ENCODE results near the gene SIGLEC1. TPM values are rescaled to one million over a fixed set of nuclear protein-coding genes. Genes with fewer than 3 reads are reported as not detected.
A peak's percentile ranks its signal among the peaks of the same experiment; 100 is the strongest.

The SIGLEC1 gene
- polyA plus RNA-seq, 10 donors: 3.1 to 8.0 (median 4.6) TPM

DNA sequence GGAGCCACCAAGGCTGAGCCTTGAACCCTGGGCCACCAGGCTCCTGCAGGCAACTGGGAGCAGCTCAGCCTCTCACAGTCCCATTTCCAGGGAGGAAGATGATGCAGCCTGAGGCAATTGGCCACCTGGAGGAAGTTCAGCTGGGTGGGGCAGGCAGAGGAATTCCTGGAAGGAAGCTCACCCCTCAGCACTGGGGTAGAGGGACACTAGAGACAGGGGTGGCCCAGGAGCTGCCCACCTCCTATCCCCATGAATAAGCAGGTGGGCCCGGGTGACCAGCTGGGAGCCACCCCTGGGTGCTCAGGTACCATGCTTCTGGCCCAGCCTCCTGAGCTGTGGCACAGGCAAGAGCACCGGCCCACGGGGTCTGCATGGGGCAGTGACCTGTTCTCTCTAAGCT is 16.5 kb upstream of the SIGLEC1 start:
- peak in 1 of 3 donors; percentile 8 for DNase-seq

DNA sequence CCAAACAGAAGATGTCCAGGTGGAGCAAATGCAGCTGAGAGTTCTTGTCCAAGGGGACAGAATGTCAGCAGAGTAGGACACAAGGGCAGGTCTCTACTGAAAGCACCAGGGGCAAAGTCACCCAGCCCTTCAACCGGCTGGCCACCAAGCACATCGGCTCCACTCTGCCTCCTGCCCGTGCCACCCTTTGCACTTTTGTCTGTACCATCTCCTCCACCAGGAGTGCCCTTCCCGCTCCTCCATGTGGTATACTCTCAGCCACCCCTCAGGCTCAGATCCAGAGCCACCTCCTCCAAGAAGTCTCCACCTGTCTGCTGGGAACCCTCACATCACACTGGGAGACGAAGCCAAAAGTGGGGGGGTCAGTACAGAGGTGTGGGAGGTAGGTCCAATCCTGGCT is 16.0 kb upstream of the SIGLEC1 start:
- DNase-seq: peak in 1 of 3 donors; percentile 3

GRCh38 chr20:3727401-3728021 is 15.1 kb upstream of the SIGLEC1 start:
- DNase-seq: peak; percentile 49 to 74 (median 49)

- no peak for DNase-seq
Measured at GRCh38 chr20:3724356-3724755, 12.0 kb upstream of the SIGLEC1 start.

GRCh38 chr20:3723284-3723683 is 10.9 kb upstream of the SIGLEC1 start:
- DNase-seq: no peak

DNA sequence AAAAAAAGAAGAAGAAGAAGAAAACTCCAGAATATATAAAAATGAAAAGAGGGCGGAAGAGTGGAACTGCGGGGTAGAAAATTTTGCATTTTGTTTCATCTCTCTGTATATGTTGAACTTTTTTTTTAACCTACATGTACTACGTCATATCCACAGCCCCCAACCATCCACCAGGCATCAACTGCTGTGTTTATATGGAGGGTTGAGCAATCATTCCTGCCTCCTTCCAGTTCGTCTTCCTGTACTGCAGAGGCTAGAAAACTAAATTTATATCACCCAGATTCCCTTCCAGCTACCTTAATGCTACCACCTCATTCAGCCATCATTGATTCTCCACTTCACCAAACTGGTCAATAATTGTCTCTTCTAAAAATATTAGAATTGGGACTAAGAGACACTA is 9.5 kb upstream of the SIGLEC1 start:
- no peak for DNase-seq

GRCh38 chr20:3720626-3721025 is 8.2 kb upstream of the SIGLEC1 start:
- DNase-seq: no peak

GRCh38 chr20:3720068-3720467 is 7.7 kb upstream of the SIGLEC1 start:
- DNase-seq: no peak

DNA sequence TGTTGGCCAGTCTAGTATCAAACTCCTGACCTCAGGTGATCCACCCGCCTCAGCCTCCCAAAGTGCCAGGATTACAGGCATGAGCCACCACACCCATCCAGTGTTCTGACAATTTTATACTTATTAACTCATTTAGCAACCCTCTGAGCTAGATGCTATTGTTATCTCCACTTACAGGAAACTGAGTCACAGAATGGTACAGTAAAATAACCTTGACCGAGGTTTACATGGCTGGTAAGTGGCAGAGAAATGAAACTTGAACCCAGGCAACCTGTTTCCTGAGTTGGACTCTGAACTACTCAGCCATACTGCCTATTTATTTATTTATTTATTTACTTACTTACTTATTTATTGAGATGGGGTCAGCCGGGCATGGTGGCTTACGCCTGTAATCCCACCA is 6.6 kb upstream of the SIGLEC1 start:
- DNase-seq: no peak

DNA sequence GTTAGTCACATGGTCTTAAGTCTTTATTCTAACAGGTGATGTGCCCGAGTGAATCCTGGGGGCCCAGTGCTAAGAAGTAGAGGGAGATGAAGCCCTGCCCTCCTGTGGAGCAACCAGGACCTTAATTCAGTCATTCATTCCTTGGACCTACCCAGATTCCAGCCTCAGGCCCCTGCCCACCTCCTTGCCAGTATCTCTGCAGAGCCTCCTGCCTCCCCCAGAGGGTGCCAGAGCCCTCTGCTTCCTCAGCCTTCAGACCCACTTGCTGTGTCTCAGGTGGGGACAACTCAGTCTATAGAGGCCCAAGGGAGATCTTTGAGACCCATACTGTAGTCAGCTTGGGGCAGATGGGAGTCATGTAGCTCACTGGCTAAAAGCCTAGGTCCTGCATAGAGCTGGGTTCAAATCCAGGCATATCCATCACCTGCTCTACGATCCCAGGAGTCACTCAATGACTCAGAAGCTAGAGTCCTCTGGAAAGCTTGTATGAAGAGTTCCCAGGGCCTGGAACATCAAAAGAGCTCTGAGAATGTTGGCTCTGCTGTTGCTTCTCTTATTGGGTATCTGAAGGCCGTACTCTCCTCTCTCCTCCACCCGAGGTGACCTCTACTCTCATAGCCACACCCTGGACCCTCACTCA is 3.9 kb upstream of the SIGLEC1 start:
- DNase-seq: peak in 2 of 3 donors; percentile 43 to 65

GRCh38 chr20:3714092-3714491 is 1.7 kb upstream of the SIGLEC1 start:
- DNase-seq: no peak

- DNase-seq: peak in 2 of 3 donors; percentile 27 to 61
Measured at GRCh38 chr20:3711484-3711941, 887 bp downstream of the SIGLEC1 start.

GRCh38 chr20:3710703-3711483 is 1.5 kb downstream of the SIGLEC1 start:
- DNase-seq: peak; percentile 60 to 88 (median 81)

- no peak for DNase-seq
Measured at GRCh38 chr20:3710011-3710466, 2.4 kb downstream of the SIGLEC1 start.

- no peak for DNase-seq
Measured at GRCh38 chr20:3707508-3707899, 4.9 kb downstream of the SIGLEC1 start.

DNA sequence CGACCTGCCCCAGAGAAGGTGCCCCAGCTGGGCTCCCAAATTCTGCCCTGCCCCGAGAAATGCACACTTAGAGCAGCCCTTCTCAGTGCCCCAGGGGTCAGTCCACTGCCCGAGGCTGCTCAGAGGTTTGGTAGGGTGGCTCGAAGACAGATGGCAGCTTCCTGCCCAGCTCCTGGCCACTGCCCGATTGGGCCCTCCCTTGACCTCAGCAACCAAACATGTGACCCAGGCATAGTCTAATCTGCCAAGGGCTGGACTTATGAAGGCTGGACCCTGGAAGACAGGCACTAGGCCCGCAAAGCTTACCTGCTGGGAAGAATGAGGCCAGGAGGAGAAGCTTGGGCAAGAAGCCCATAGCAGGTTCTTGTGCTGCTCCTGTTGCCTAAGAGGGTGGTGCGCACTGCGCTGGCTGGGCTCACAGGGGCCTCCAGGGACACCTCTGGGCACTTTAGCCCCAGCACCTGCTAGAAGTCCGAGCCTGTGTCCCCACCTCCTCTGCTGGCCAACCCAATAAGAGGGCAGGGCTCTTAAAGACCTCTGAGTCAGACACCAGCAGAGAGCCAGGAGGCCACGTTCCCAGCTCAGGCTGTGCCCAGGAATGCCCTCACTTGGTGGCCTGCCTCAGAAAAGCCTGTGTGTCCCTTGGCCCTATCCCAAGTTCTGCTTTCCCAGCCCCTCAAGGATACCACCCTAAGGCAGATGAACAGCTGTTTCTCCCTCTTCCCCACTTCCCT is 5.5 kb downstream of the SIGLEC1 start:
- peak in 1 of 3 donors; percentile 34 for DNase-seq

- no peak for DNase-seq
Measured at GRCh38 chr20:3705970-3706739, 6.2 kb downstream of the SIGLEC1 start.

DNA sequence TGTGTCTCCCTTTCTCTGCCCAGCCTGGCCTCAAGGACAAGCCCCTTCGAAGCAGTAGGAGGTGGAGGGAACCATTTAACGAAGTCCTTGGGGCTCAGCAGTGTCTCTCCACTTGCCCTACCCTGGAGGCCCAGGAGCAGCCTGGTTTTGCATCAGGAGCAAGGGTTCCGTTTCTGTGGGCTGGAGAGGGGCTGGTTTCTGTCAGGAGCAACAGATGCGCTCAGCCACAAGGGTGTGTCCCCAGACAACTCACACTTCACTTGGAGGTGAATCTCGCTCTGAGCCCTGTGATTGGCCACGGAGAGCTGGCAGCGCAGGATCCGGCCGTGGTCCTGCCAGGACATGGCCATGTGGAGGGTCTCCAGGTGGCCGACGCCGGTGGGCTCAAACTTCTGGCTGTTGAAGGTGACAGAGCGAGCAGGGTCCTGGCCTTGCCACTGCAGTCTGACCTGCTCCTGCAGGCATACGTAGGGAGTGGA is 6.9 kb downstream of the SIGLEC1 start:
- DNase-seq: no peak

DNA sequence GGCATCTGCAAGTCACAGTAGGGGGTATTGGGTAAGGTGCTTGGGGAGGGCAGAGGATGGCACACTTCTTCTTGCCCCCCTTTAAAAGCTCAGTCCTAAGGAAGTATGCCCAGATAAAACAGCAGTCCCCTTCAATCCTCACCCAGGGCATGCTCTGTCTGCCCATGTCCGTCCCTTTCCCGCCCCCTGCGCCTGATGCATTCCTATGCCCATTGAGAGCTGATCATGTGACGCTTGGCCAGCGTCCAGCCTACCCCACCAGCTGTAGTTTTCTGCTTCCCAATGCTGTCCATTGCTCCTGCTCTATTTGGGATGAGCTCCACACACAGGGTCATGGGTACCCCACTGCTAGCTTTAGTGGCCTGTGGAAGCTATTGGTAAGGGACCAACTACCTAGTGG is 8.3 kb downstream of the SIGLEC1 start:
- DNase-seq: peak; percentile 59 to 73 (median 68)

GRCh38 chr20:3702611-3703391 is 9.6 kb downstream of the SIGLEC1 start:
- DNase-seq: no peak
